ENCODE results near the gene BCKDK. TPM values are rescaled to one million over a fixed set of nuclear protein-coding genes. Genes with fewer than 3 reads are reported as not detected.

Gene BCKDK
- total and polyA plus RNA-seq, 2 of the 13 experiments (the other 11 are each of a cell fraction or from before 2014, with no cell fraction given), result 24.9 to 42.6 TPM

DNA sequence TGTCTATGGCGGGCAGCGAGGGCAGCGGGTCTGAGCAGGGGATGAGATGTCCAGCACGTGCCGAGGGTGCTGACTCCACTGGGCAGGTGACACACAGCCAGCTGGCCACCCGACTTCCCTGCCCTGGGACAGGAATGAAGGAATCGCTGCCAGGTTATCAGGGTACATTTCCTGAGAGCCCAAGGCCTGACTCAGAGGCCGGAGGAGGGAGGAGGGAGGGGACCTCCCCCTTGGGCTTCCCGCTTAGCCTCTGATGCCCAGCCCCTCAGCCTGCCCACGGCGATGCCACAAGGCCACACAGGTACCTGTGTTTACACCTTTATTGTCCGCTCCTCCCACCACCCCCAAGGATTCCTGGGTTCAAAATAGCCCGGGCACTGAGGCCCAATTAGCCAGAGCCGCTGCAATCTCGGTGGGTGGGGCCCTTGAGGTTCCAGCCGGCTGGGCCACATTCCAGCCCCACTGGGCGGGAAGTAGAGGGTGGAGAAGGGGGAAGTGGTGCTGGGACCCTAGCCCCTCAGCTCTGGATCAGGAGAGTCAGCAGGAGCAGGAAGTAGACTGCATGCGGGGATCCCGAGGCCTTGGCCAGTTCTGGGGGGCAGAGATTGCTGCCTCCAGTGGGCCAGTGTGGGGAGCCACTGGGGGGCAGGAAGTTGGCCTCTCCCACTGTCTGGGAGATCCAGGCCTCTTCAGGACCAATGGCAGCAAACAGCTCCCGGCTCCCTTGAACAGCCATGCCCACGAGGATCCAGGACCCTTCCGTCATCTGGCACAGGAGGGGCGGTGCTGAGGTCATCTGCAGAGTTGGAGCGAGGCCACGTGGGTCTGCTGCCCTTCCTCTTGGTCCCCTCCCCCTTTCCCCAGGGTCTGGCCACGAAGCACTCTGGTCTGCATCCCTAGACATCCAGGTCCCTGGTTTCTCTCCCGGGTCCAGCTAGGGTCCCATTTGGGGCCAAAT, 30.7 kb downstream of the BCKDK start (continued):
- TF ChIP-seq, protein P1, sequence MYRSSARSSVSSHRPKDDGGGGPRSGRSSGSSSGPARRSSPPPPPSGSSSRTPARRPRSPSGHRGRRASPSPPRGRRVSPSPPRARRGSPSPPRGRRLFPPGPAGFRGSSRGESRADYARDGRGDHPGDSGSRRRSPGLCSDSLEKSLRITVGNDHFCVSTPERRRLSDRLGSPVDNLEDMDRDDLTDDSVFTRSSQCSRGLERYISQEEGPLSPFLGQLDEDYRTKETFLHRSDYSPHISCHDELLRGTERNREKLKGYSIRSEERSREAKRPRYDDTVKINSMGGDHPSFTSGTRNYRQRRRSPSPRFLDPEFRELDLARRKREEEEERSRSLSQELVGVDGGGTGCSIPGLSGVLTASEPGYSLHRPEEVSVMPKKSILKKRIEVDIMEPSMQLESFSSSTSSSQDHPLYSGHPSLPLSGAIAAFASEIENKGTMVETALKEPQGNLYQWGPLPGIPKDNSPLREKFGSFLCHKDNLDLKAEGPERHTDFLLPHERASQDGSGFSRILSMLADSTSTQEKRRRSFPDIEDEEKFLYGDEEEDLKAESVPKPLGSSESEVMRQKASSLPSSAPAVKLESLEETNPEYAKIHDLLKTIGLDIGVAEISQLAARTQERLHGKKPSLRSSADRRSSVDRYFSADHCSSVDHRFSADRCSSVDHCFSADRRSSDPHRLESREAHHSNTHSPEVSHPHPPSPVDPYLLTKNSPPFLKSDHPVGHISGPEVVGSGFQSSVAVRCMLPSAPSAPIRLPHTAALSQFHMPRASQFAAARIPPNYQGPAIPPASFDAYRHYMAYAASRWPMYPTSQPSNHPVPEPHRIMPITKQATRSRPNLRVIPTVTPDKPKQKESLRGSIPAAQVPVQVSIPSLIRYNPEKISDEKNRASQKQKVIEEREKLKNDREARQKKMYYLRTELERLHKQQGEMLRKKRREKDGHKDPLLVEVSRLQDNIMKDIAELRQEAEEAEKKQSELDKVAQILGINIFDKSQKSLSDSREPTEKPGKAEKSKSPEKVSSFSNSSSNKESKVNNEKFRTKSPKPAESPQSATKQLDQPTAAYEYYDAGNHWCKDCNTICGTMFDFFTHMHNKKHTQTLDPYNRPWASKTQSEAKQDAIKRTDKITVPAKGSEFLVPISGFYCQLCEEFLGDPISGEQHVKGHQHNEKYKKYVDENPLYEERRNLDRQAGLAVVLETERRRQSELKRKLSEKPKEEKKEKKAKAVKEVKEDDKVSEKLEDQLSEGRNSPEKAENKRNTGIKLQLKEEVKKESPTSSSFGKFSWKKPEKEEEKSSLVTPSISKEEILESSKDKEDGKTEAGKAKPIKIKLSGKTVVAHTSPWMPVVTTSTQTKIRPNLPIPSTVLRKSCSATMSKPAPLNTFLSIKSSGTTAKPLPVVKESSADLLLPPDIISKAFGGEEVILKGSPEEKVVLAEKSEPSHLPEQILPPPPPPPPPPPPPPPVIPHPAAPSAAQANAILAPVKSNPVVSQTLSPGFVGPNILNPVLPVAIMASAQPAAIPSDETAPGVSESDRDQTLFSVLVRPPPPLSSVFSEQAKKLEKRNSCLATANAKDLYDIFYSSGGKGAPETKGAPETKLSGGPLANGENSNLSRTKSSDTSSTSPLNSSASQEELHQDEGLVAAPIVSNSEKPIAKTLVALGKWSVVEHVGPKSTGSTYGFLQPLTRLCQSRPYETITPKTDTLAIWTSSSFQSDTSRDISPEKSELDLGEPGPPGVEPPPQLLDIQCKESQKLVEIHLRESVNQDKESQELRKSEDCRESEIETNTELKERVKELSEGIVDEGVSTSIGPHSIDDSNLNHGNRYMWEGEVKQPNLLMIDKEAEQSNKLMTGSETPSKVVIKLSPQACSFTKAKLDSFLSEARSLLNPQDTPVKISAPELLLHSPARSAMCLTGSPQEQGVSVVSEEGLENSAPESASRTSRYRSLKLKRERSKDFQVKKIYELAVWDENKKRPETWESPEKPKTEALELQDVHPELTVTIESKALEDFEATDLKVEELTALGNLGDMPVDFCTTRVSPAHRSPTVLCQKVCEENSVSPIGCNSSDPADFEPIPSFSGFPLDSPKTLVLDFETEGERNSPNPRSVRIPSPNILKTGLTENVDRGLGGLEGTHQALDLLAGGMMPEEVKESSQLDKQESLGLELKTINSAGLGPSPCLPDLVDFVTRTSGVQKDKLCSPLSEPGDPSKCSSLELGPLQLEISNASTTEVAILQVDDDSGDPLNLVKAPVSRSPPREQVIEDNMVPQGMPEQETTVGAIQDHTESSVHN (CRISPR knock-in tag; IDR thresholded peaks at IDR 0.05), result no peak
- TF ChIP-seq HNF4G (IDR thresholded peaks at IDR 0.05; ENCODE audit: borderline replicate concordance, low read depth, low read length) (no peak), HNF4G (CRISPR knock-in tag; IDR thresholded peaks at IDR 0.05; ENCODE audit: borderline replicate concordance, low read depth) (0 out of 2 replicates have a peak, but pooled peaks have one; percentile 18), ZNF570 (CRISPR knock-in tag; IDR thresholded peaks at IDR 0.05; ENCODE audit: borderline replicate concordance) (no peak), MAFG (CRISPR knock-in tag; IDR thresholded peaks at IDR 0.05) (peak; percentile 28; the same call in 1 of the 2 replicates), KLF16 (CRISPR knock-in tag; IDR thresholded peaks at IDR 0.05) (no peak), ZNF674 (CRISPR knock-in tag; IDR thresholded peaks at IDR 0.05; ENCODE audit: low read depth) (no peak), SYNCRIP (IDR thresholded peaks at IDR 0.05; ENCODE audit: insufficient read depth, low read depth, low read length) (no peak), NONO (IDR thresholded peaks at IDR 0.05) (no peak), NONO (CRISPR knock-in tag; conservative IDR thresholded peaks at IDR 0.05) (no peak), FOXP1 (IDR thresholded peaks at IDR 0.05) (no peak), FOXP1 (CRISPR knock-in tag; IDR thresholded peaks at IDR 0.05) (no peak), ZNF160 (CRISPR knock-in tag; IDR thresholded peaks at IDR 0.05) (no peak), ZNF256 (CRISPR knock-in tag; conservative IDR thresholded peaks at IDR 0.05) (no peak), PTBP1 (IDR thresholded peaks at IDR 0.05; ENCODE audit: low read depth, low read length, poor library complexity, severe bottlenecking) (no peak), ZNF883 (CRISPR knock-in tag; IDR thresholded peaks at IDR 0.05; ENCODE audit: not compliant biosample characterization) (peak; percentile 39), MZF1 (CRISPR knock-in tag; IDR thresholded peaks at IDR 0.05; ENCODE audit: borderline replicate concordance) (no peak), KDM6A (CRISPR knock-in tag; IDR thresholded peaks at IDR 0.05; ENCODE audit: low read depth) (no peak)
- TF ChIP-seq, protein P2, sequence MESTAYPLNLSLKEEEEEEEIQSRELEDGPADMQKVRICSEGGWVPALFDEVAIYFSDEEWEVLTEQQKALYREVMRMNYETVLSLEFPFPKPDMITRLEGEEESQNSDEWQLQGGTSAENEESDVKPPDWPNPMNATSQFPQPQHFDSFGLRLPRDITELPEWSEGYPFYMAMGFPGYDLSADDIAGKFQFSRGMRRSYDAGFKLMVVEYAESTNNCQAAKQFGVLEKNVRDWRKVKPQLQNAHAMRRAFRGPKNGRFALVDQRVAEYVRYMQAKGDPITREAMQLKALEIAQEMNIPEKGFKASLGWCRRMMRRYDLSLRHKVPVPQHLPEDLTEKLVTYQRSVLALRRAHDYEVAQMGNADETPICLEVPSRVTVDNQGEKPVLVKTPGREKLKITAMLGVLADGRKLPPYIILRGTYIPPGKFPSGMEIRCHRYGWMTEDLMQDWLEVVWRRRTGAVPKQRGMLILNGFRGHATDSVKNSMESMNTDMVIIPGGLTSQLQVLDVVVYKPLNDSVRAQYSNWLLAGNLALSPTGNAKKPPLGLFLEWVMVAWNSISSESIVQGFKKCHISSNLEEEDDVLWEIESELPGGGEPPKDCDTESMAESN (CRISPR knock-in tag; conservative IDR thresholded peaks at IDR 0.05), result no peak
